CD4-positive, alpha-beta T cell (primary cell): Measurements from ENCODE around the gene GALNT2. TPM values are rescaled to one million over a fixed set of nuclear protein-coding genes. Genes with fewer than 3 reads are reported as not detected.

ENCODE experiments used
- ATAC-seq: fragments of 200-7000 bp; cut with Tn5 transposase; one replicate; pipeline ENCODE4 v1.10.0; 2022; ENCODE audit warnings: mild to moderate bottlenecking; ENCODE audit not compliant: poor library complexity
- CTCF ChIA-PET: fragments of 350-600 bp; sonication (Branson Sonifier 250); formaldehyde crosslinking; loops from one replicate; lab custom pipeline; 2021; ENCODE audit warnings: antibody characterized with exemption, inconsistent platforms; lab: Charles Lee
- POLR2A ChIA-PET: fragments of 350-600 bp; sonication (Branson Sonifier 250); formaldehyde crosslinking; loops from one replicate; lab custom pipeline; 2021; ENCODE audit warnings: antibody characterized with exemption, inconsistent platforms; lab: Charles Lee
- DNase-seq, 14 experiments: peaks; one replicate each; pipeline ENCODE4 v3.0.0-alpha.2; 2013 to 2020; ENCODE audit warnings: mixed read lengths in 2 of 14
- H3K27ac ChIP-seq, 2 donors: one replicate each; pipeline versions ENCODE4 v1.5.1 to v1.7.0; 2013; ENCODE audit warnings: low read length in 2 of 2, low read depth in 1 of 2, mild to moderate bottlenecking in 1 of 2
- H3K27me3 ChIP-seq, 2 experiments: 1 replicate in 1 of 2; 2 replicates in 1 of 2; pipeline versions ENCODE4 v1.6.1 to v1.7.0; 2013; ENCODE audit warnings: low read length in 2 of 2, control low read depth in 1 of 2, mild to moderate bottlenecking in 1 of 2, moderate library complexity in 1 of 2; ENCODE audit not compliant: insufficient read depth in 2 of 2, control insufficient read depth in 1 of 2
- H3K36me3 ChIP-seq: one replicate; pipeline ENCODE4 v1.6.1; 2013; ENCODE audit warnings: low read length, control low read depth; ENCODE audit not compliant: insufficient read depth
- H3K4me1 ChIP-seq: one replicate; pipeline ENCODE4 v1.6.1; 2013; ENCODE audit warnings: low read length, control low read depth; ENCODE audit not compliant: insufficient read depth
- H3K4me3 ChIP-seq: one replicate; pipeline ENCODE4 v1.5.1; 2013; ENCODE audit warnings: mild to moderate bottlenecking, low read length, moderate library complexity
- H3K9me3 ChIP-seq, 2 experiments: 1 replicate in 1 of 2; 2 replicates in 1 of 2; pipeline versions ENCODE4 v1.6.1 to v1.7.0; 2013; ENCODE audit warnings: low read length in 2 of 2, mild to moderate bottlenecking in 2 of 2, control low read depth in 1 of 2, moderate library complexity in 1 of 2; ENCODE audit not compliant: control insufficient read depth in 1 of 2, insufficient read depth in 1 of 2
- H3K27ac Mint-ChIP-seq: one replicate; pipeline ENCODE4 v1.8.0; 2020; ENCODE audit warnings: mixed read lengths
- H3K27me3 Mint-ChIP-seq: one replicate; pipeline ENCODE4 v1.8.0; 2021; ENCODE audit warnings: mixed read lengths
- H3K36me3 Mint-ChIP-seq: one replicate; pipeline ENCODE4 v1.8.0; 2021; ENCODE audit warnings: low read depth, mixed read lengths
- H3K4me1 Mint-ChIP-seq: one replicate; pipeline ENCODE4 v1.8.0; 2021; ENCODE audit warnings: low read depth, mixed read lengths
- H3K4me3 Mint-ChIP-seq: one replicate; pipeline ENCODE4 v1.8.0; 2020; ENCODE audit warnings: mild to moderate bottlenecking, mixed read lengths
- H3K9me3 Mint-ChIP-seq: one replicate; pipeline ENCODE4 v1.8.0; 2020; ENCODE audit warnings: mixed read lengths
- intact Hi-C, 2 experiments: fragments of 100-400 bp; cut with DNase I in 1 of 2; cut with micrococcal nuclease in 1 of 2; formaldehyde crosslinking; loops; one replicate each; pipeline versions ENCODE4 v1.15.1 to v1.9.0; 2023 to 2025; cut with DNase I, micrococcal nuclease
- total RNA-seq, 174 experiments: library from RNA in 2 of 174; stranded (reverse) in 2 of 174; gene quantifications; one replicate each; pipeline ENCODE4 v1.2.3 and lab custom pipeline; 2021 to 2026
- TF ChIP-seq, protein P1 (sequence below): fragments of 200-600 bp; IDR thresholded peaks from one replicate; pipeline ENCODE4 v1.8.0; 2022; ENCODE audit warnings: antibody characterized with exemption, mild to moderate bottlenecking

GALNT2 gene
- total RNA-seq, 2 experiments from 2014 or later = 11.0 to 11.4 TPM

GRCh38 chr1:230206976-230207375 is 139.9 kb downstream of the GALNT2 start:
- Mint-ChIP-seq H3K4me3 (no peak overlapping the region), H3K27ac (no peak overlapping the region), H3K4me1 (peaks cover 23% of the 10 kb centered on the region), H3K36me3 (peaks cover 51% of the 10 kb centered on the region), H3K9me3 (no peaks in the 10 kb centered on the region), H3K27me3 (no peaks in the 10 kb centered on the region)
- Histone ChIP-seq H3K9me3 (peaks cover 0 to 4% of the 10 kb centered on the region in 2 experiments), H3K27ac (no peak overlapping the region), H3K36me3 (peaks cover 16% of the 10 kb centered on the region), H3K4me1 (peaks cover 5% of the 10 kb centered on the region), H3K4me3 (no peak overlapping the region), H3K27me3 (no peaks in the 10 kb centered on the region)
- DNase-seq (no peak), ATAC-seq (no peak)
- POLR2A ChIA-PET = no interaction called here
- intact Hi-C loops = no loop called here
- CTCF ChIA-PET = no interaction called here
- TF ChIP-seq, protein P1, sequence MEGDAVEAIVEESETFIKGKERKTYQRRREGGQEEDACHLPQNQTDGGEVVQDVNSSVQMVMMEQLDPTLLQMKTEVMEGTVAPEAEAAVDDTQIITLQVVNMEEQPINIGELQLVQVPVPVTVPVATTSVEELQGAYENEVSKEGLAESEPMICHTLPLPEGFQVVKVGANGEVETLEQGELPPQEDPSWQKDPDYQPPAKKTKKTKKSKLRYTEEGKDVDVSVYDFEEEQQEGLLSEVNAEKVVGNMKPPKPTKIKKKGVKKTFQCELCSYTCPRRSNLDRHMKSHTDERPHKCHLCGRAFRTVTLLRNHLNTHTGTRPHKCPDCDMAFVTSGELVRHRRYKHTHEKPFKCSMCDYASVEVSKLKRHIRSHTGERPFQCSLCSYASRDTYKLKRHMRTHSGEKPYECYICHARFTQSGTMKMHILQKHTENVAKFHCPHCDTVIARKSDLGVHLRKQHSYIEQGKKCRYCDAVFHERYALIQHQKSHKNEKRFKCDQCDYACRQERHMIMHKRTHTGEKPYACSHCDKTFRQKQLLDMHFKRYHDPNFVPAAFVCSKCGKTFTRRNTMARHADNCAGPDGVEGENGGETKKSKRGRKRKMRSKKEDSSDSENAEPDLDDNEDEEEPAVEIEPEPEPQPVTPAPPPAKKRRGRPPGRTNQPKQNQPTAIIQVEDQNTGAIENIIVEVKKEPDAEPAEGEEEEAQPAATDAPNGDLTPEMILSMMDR = no peak

DNA sequence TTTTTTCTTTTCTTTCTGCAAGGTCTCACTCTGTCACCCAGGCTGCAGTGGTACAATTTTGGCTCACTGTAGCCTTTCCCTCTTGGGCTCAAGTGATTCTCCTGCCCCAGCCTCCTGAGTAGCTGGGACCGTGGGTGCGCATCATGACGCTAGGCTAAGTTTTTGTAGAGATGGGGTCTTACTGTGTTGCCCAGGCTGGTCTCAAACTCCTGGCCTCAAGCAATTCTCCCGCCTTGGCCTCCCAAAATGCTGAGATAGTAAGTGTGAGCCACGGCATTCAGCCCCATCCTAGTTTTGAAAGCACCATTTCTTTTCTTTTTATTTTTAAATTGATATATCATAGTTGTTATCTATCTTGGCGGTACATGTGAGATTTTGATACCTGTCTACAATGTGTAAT is 140.6 kb downstream of the GALNT2 start:
- H3K27ac ChIP-seq = no peak overlapping the region
- Mint-ChIP-seq H3K9me3 (no peaks in the 10 kb centered on the region), H3K4me1 (peaks cover 29% of the 10 kb centered on the region), H3K27me3 (no peaks in the 10 kb centered on the region), H3K36me3 (peaks cover 47% of the 10 kb centered on the region), H3K4me3 (no peak overlapping the region), H3K27ac (no peak overlapping the region)
- no peaks in the 10 kb centered on the region for H3K27me3 ChIP-seq
- ChIA-PET POLR2A (no interaction called here), CTCF (no interaction called here)
- H3K4me1 ChIP-seq = peaks cover 10% of the 10 kb centered on the region
- H3K4me3 ChIP-seq = no peak overlapping the region
- TF ChIP-seq, protein P1 = no peak
- peaks cover 16% of the 10 kb centered on the region for H3K36me3 ChIP-seq
- peaks cover 0 to 4% of the 10 kb centered on the region in 2 experiments for H3K9me3 ChIP-seq
- no peak for ATAC-seq
- no peak for DNase-seq
- intact Hi-C loops = no loop called here

GRCh38 chr1:230208619-230209261 is 141.7 kb downstream of the GALNT2 start:
- ATAC-seq (no peak), DNase-seq (peak in 3 of 14 experiments; percentile 6 to 21 (median 8))
- ChIA-PET POLR2A (interaction anchor here (1.3 kb wide), 1 partner anchor 12 kb away, joined by 3 read pairs; no protein-coding TSS in a partner anchor), CTCF (no interaction called here)
- Mint-ChIP-seq H3K4me1 (peaks cover 40% of the 10 kb centered on the region), H3K36me3 (peaks cover 36% of the 10 kb centered on the region), H3K27ac (peak overlapping the region; percentile 62), H3K9me3 (no peaks in the 10 kb centered on the region), H3K27me3 (no peaks in the 10 kb centered on the region), H3K4me3 (no peak overlapping the region)
- no peaks in the 10 kb centered on the region for H3K27me3 ChIP-seq
- no peak overlapping the region for H3K4me3 ChIP-seq
- intact Hi-C loops = no loop called here
- TF ChIP-seq, protein P1 = no peak
- peaks cover 13% of the 10 kb centered on the region for H3K36me3 ChIP-seq
- no peak overlapping the region for H3K27ac ChIP-seq
- peaks cover 10% of the 10 kb centered on the region for H3K4me1 ChIP-seq
- peaks cover 0 to 4% of the 10 kb centered on the region in 2 experiments for H3K9me3 ChIP-seq
